HG02798 (cell line): ENCODE measurements around the gene MFAP3L.

Experiments
- ATAC-seq: cut with Tn5 transposase; IDR thresholded peaks from one replicate; pipeline ENCODE4 v1.9.1; 2021; ENCODE audit warnings: mild to moderate bottlenecking; ENCODE audit not compliant: unreplicated experiment, poor library complexity

The MFAP3L gene

DNA sequence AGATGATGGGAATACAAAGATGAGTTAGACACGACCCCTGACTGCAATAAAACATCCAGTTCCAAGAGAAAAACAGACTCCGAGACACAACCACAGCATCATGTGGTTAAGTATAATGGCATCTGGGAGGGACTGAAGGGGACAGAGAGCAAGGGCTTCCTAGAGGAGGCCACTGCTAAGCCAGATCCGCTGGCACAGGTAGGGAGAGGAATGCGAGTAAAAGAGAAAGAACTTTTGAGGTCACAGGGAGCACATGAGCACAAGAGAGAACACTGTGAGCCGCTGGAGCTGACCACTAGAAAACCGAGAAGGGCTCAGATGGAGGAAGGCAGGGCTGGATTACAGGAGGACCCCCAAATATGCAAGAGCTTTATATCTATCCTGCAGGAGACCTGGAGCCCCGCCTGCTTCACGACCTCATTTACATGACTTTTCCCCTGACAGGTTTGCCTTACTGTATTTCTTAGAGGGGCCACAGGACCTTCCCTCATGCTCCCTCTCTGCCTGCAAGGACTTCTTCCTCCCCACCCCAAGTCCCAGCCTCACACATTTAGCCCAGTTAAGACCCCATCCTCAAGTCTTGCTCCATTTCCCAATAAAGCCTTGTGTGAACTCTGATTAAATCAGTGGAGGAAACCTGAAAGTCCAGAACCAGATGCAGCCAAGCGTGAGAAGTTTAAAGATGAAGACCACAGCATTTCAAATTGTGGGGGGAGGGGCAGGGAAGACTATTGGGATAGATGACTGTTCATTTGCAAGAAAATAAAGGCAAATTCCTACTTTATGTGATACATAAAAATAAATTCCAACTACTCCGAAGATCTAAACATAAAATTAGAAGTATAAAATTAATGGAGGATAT, 29.6 kb downstream of the MFAP3L start:
- no peak for ATAC-seq

DNA sequence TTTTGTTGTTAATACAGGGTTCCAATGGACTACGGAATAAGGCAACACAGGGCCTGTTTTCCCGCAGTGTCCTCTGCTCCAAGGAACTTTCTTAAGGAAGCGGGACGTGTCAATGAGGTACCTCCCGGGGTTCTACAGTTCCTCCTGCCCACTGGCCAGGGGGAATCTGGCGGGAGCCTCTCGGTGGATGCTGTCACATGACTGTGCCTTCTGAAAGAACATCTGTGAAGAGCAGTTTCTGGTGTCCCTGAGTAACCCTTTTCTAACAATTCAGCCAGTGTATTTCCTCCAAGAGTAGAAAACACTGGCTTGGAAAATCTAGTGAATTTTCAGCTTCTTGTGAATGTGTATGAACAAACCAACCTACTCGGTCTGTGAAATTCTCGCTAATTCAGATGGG, 32.7 kb downstream of the MFAP3L start:
- ATAC-seq, result no peak

DNA sequence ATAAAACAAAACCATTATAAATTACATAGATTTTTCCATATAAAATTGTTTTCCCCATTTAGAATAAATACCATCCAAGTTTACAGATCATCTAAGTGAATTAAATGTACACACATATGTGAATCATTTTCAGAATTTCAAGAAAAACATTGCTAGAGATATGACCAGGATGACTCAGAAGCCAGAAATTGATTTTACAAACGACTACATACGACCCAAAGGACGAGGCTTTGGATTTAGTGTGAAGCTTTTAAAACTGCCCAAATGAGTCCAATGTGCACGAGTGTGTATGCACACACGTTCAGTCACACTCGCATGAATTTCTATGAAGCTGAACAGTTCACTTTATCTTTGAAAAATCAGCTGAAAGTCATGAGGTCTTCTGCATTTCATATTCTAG, 37.9 kb downstream of the MFAP3L start:
- no peak for ATAC-seq

DNA sequence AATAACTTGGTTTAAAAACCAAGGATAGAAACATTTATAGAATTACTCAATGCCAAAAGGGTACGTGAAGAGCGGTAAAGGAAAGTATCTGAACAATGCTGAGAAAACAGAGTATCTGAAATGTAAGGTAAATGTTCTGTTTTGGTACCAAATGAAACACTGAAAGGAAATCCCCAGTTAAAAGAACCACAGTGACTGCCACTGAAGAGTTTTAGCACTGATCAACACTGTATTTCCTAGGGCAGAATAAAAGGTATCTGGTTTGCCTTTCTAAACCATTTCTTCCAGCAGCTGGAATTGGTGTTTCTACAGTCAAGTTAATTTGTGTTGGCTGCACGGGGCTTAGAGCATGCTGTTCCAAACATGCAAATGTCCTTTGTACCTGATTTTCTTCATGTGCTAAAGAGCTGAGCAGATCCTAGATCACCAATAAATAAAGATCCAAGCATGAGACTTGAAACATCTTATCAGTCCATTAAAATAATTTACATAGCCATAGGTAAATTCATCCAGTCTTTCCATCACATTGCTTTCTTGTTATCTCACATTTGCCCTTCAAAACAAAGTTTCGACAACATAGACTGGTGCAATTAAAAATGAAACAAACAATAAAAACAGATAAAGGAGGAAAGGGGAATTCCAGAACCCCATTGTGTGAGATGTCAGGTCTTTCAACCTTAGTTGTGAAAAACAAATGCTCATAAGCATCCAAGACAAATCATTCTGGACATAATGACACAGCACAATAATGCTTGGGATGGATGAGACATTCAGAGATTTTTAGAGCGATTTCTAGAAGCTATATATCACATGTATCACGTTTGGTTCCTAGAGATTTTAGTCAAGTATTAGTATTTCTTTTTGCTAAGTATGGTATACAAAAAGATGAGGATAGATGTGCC, 38.6 kb downstream of the MFAP3L start:
- ATAC-seq, result no peak

DNA sequence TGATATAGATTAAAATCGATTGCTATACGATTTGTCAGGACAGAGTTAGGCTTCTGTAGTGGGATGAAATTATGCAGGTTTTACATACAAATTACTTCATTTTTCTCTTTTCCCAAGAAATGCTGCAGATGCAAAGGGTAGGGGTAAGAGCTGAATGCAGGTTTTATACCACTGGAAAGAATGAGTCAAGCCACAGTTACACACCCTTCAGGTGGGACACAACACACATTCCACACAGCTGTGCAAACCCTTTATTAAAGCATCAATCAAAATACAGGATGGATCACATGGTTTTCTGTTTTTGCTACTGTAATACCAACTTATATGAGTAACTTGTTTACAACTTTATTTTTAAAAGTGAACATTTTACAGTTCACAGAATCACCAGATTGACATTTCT, 39.8 kb downstream of the MFAP3L start:
- no peak for ATAC-seq

DNA sequence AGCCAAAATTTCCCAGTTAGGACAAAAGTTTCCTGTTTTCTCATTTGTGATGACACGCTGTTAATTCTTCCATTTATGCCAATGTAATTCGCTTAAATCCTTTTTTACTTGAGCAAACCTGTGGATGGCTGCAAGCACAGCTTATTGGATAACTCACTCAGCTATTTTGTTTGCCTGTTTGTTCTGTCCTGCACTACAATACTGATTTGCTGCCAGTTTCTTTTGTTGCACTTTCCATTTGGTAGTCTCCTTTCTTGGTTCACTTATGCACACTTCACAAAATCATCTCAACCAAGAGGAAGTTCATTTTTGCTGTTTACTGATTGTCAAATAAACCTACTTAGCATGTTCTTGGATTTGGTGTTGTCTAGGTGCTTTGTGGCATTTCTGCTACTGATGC, 40.3 kb downstream of the MFAP3L start:
- ATAC-seq, result no peak

DNA sequence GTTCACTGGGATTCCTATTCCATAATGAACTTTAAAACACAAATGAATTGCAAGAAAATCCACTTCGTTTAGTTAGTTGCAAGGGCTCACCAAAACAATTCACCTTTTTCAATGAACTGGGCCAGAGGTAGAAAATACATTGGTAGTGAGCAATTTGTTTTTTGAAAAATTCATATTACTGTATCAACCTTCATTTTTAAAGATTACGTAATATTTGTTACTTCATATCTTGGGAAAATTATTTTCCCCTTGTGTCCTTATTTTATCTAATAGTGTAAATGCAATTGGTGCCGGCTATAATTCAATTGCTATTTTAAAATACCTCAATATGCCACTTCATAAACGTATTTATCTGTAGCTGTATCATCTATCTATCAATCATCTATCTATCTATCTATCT, 41.5 kb downstream of the MFAP3L start:
- no peak for ATAC-seq

DNA sequence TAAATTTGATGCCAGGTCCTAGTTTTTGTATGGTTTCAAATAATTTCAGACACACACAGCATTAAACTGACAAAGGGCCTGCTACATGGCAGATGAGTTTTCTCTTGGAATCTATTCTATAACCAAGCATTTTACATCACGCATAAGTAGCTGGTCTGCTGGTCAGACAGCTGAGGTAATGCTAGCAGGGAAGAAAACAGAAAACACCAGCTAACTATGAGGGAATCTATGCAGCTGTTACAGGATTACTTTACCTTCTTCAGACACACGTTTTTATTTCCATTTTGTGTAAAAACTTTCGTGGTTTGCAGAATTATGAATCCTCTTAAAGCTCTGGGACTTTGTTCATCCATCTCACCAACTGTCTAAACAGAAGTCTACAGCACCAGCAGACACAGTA, 42.0 kb downstream of the MFAP3L start:
- no peak for ATAC-seq

DNA sequence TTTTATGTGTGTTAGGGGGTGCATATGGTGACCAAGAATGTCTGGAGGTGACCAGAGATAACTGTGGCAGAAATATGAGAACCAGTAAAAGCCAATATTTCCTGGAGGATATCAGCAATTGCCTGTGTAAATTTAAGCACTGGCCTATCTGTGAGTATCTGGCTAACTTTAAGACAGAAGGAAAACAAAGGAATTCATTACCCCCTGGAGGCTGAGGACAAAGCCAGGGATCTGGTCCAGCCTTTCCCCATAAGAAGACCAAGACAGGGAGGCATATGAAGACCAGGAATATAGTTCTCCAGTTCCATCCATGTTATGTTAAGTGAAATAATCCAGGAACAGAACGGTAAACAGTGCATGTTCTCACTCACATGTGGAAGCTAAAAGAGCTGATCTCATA, 49.2 kb downstream of the MFAP3L start:
- no peak for ATAC-seq

DNA sequence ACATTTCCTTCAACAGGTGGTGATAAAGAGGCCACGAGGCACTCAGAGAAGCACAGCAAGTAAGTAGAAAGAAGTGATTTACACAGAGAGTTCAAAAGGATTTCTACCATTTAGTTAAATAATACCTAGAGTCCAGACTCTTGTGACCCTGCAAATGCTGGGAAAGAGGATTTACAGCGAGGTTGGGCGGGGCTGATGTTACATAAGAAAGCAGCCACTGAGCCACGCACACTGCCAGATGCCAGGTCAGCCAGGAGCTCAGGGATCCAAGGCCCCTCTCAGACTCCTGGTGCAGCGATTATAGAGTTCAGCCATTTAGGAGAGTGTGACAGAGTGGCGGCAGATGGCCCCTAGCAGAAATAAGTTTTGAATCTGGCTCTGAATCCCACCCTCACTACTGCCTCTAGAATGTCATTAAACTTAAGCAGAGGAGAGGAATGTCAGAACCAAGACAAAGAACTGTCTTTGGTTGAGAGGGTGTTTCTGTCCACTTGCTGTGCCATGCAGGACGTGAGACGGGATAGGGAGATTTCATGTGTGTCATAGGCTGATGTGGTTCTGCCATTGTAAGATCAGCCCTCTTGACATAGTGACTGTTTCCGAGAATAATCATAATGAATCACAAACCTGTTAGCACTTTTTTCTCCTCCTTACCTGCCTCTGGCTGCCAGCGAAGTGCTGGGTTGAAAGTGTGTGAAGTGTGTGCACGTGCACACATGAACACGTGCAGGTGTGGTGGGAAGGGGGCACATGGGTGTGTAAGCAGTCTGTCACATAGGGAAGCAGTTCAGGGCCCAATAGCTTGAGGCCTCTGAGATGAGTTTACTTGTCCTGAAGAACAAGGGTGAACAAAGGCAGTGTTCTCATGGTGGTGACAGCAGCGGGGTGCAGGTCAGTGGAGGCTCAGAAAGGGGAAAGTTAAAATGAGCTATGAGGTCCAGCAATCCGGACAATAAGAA, 50.1 kb downstream of the MFAP3L start:
- ATAC-seq, result no peak

DNA sequence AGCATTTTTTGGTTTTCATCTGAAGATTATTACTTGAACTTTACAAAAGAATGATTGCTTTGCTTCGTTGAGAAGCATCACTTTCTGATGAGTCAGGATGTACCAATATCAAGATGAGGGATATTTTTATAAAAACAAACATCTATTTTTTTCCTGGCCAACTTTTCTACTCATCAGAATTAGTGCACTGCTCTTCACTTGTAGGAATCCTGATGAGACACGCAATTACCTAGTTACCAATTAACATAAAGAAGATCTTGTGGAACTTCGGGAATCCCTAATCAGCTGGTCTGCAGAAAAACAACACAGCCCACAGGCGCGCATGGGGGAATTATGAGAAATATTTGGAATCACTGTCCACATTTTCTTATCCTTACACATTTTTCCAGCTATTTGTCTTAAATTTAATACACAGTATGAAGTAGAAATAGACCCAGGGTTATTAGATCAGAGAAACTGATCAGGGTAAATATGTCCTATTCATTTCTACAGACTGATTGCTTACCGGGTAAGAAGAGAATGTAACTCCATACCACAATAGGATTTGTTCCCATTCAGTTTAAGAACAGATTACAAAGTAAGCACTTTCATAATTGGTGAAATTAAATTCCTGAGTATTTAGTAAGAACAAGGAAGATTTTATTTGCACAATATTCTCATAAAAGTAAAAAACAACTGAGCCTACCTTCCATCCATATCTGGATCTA, 50.9 kb downstream of the MFAP3L start:
- no peak for ATAC-seq

DNA sequence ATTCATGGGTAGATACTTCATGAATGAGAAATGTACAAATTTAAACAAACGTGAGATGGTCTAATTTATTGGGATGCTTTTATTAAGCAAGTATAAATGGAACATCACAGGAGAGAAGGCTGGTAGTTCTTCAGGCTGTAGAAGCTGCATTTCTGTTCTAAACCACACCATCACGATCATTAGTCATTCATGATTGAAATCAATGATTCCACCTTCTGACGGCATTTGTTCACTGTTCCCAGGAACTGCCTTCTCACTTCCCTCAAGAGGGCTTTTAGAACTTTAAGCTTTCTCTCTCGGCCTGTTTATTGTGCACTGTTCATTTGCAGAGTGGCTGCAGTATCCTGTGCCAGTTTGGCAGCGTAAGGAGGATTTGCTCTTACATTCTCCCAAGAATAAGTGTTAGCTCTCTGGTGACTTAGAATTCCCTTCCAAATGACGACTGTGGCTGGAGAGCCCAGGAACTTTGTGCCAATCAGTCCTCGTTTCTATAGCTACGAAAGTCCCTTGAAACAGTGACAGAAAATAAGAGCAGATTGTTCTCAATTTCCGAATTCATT, 54.7 kb downstream of the MFAP3L start:
- no peak for ATAC-seq

DNA sequence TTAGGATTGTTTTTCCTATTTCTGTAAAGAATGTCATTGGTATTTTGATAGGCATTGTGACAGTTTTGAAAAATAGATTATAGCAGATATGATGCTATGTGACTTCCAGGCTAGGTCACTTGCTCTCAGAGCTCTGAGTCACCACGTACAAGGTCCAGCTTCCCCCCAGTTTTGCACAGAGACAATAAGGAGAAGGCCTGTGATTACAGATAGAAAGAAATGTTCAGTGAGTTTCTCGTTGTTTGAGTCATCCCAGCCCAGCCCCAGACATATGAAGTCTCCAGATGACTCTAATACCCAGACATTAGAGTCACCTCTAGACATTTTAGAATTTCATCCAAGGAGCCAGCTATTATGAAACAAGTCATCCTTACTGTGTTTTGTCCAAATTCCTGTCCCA, 57.2 kb downstream of the MFAP3L start:
- no peak for ATAC-seq

DNA sequence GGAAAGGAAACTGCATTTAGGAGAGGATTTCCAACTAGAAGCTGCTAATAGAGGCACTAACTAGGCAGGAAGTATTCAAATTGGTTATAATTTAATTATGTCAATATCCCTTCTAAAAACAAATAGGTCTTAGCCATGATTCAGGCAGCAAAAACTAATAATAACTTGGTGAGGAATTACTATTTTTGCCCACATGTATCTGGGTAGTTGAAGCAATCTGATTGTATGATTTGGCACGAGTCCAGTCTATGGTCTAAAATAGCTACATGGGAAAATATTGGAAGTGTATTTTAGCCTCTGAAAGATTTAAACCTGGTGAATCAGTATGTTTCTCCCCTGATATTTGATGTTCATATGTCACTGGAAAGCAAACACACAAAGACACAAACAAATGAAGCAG, 62.2 kb downstream of the MFAP3L start:
- no peak for ATAC-seq

DNA sequence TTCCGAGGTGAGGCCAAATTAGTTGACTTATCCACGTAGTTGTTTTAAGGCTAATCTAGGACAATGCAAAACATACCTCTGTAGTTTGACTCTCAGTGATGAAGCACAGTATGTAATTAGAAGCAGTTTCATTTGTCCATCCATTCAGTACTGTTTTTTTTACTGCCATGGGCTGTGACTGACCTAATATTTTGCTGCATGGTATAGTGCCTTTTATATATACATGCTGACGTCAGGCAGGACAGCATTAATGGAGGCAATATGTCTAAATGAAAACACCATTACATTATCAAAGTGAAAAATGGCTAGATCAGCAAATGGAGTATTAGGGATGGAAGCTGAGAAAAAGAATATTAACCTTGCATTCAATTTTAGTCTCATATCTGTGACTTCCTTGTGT, 66.9 kb downstream of the MFAP3L start:
- no peak for ATAC-seq

DNA sequence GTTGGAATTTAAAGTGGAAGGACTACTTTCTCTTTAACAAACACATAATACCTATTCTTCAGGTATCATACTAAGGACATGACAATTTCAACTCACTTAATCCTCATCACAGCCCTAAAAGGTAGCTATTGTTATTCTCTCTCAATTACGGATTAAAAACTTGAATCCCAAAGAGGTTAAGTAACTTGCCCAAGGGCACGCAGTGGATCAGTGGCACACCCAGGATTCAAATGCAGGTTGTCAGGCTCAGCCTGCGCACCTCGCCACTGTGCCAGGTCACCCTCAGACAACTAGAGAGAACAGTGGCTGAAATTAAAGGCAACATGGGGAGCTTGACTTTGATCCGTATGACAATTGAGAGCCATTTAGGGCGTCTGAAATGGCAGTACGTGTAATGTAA, 67.6 kb downstream of the MFAP3L start:
- ATAC-seq, result no peak

DNA sequence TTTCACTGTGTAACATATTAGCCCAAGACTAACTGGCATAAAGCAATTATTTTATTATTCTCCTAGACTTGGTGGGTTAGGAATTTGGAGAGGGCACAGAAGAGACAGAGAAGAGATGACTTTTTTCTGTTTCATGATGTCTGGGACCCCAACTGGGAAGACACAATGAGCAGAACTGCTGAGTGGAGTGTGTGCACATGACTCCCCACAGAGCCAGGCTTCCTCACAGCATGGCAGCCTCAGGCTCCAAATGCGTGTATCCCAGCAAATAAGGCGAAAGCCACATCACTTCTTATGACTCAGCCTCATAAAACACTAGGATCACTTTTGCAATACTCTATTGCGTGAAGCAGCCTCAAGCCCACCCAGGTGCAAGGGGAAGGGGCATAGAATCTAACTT, 68.4 kb downstream of the MFAP3L start:
- ATAC-seq, result no peak

DNA sequence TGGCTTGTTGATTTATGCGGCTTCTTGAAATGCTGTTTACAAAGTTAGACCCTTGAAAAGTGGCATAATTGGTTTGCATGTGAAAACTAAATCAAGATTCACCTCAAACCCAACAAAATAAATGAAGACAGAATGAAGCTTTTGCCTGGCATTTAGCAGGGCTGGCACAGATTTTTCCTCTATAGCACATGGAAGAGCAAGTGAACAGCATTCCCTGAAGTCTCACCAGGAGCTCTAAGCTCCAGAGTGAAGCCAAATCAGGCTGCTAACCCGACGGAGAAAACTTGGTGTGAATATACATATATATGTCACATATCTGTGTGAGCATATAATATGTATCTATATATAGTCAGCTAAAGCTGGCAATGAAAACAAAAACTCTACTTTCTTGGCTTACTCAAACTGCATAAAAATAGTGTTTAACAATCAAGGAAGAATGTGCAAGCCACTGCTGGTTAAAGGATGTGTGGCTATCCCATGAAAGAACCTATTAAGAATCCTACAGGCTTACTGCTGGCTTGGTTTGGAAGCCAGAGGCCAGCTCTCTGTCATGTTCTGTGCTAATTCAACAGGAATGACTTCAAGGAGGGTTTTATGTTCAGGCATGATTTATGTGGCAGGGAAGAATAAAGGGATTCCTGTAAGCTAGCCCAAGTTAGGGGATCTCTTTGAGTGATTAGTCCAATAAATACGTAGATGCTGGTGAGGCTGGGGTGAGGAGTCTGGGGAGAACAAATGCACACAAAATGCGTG, 69.9 kb downstream of the MFAP3L start:
- ATAC-seq, result no peak

DNA sequence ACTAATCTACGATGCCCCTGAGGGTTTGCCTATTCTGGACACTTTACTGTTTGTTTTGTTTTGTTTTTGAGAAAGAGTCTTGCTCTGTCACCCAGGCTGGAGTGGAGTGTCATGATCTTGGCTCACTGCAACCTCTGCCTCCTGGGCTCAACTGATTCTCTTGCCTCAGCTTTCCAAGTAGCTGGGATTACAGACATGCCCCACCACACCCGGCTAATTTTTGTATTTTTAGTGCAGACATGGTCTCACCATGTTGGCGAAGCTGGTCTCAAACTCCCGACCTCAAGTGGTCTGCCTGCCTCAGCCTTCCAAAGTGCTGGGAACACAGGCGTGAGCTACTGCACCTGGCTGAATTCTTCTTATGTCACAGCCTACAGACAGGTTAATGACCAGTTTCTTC, 70.7 kb downstream of the MFAP3L start:
- ATAC-seq, result no peak
